PFSK-1 (cell line): ENCODE measurements around the gene TRMT44.

ENCODE experiments used
- FOXP2 ChIP-seq: optimal IDR thresholded peaks from 2 replicates; pipeline ENCODE3; 2011; ENCODE audit warnings: borderline replicate concordance, control low read depth, inconsistent platforms; ENCODE audit not compliant: insufficient read depth; ENCODE audit errors: extremely low read length, extremely low read depth
- POLR2AphosphoS5 ChIP-seq: IDR thresholded peaks from 2 replicates; pipeline ENCODE4 v1.6.1; 2012; ENCODE audit warnings: low read depth, mild to moderate bottlenecking, control low read depth, low read length, moderate library complexity
- REST ChIP-seq, 2 experiments: IDR thresholded peaks; 2 replicates each; pipeline versions ENCODE4 v1.6.1 to v1.8.0; 2011 to 2012; ENCODE audit warnings: low read depth in 2 of 2, low read length in 2 of 2, control low read depth in 1 of 2, inconsistent platforms in 1 of 2, mild to moderate bottlenecking in 1 of 2, moderate library complexity in 1 of 2; ENCODE audit not compliant: insufficient read depth in 1 of 2
- SIN3A ChIP-seq: IDR thresholded peaks from 2 replicates; pipeline ENCODE4 v1.6.1; 2012; ENCODE audit warnings: mild to moderate bottlenecking, low read length, moderate library complexity, borderline replicate concordance; ENCODE audit not compliant: insufficient read depth
- TAF1 ChIP-seq: IDR thresholded peaks from 2 replicates; pipeline ENCODE4 v1.6.1; 2012; ENCODE audit warnings: low read length, control low read depth, borderline replicate concordance; ENCODE audit not compliant: insufficient read depth

The TRMT44 gene

GRCh38 chr4:8492174-8492573 lies 51.6 kb downstream of the TRMT44 start:
- TF ChIP-seq TAF1: no peak
- peak in 1 of 2 experiments; percentile 48; a peak in 1 of 4 replicates for TF ChIP-seq REST (IDR thresholded peaks at IDR 0.05; ENCODE audit: insufficient read depth in 1 of 2, low read depth in 2 of 2, low read length in 2 of 2)
- TF ChIP-seq POLR2AphosphoS5: no peak

- no peak for TF ChIP-seq REST (IDR thresholded peaks at IDR 0.05; ENCODE audit: insufficient read depth in 1 of 2, low read depth in 2 of 2, low read length in 2 of 2)
- TF ChIP-seq SIN3A: no peak
- TF ChIP-seq TAF1: no peak
- no peak for TF ChIP-seq POLR2AphosphoS5
- TF ChIP-seq FOXP2: no peak
Measured at GRCh38 chr4:8493484-8493883, 52.9 kb downstream of the TRMT44 start.

- no peak for TF ChIP-seq POLR2AphosphoS5
Measured at GRCh38 chr4:8494218-8494617, 53.6 kb downstream of the TRMT44 start.

GRCh38 chr4:8494983-8495548 lies 54.5 kb downstream of the TRMT44 start:
- TF ChIP-seq REST (IDR thresholded peaks at IDR 0.05; ENCODE audit: insufficient read depth in 1 of 2, low read depth in 2 of 2, low read length in 2 of 2) (no peak), TAF1 (no peak), SIN3A (no peak), FOXP2 (no peak), POLR2AphosphoS5 (no peak)

GRCh38 chr4:8495803-8496202 lies 55.2 kb downstream of the TRMT44 start:
- TF ChIP-seq FOXP2 (no peak), SIN3A (no peak), TAF1 (no peak), REST (IDR thresholded peaks at IDR 0.05; ENCODE audit: insufficient read depth in 1 of 2, low read depth in 2 of 2, low read length in 2 of 2) (no peak), POLR2AphosphoS5 (no peak)
